ENCODE measurements around the gene GCK.

Gene GCK

DNA sequence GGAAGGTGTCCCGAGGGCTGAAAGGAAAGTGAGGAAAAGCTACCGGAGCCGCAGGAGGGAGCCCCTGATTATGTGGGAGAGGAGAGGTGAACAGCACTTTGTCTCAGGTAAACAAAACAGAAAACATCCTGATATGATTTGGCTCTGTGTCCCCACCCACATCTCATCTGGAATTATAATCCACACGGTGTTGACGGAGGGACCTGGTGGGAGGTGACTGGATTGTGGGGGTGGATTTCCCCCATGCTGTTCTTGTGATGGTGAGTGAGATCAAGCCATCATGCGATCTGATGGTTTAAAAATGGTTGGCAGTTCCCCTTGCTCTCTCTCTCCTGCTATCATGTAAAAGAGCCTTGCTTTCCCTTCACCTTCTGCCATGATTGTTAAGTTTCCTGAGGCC is 68.8 kb downstream of the GCK start:
- H3K4me1 ChIP-seq (ENCODE audit: insufficient read depth, low read length): peaks cover 49% of the 10 kb centered on the region
- no peak overlapping the region for H3K9ac ChIP-seq (ENCODE audit: low read depth, low read length)
- no peak overlapping the region for H3K27ac ChIP-seq (ENCODE audit: low read length)
- H3K4me3 ChIP-seq (ENCODE audit: low read depth in 1 of 2, low read length in 2 of 2): no peak overlapping the region
- H2AFZ ChIP-seq (ENCODE audit: low read depth, low read length): no peak overlapping the region
- peaks cover 60% of the 10 kb centered on the region for H3K79me2 ChIP-seq (ENCODE audit: insufficient read depth, low read length)
- H3K9me3 ChIP-seq (ENCODE audit: insufficient read depth, low read length, severe bottlenecking): no peaks in the 10 kb centered on the region
- H4K20me1 ChIP-seq (ENCODE audit: insufficient read depth, low read length): peaks cover 39% of the 10 kb centered on the region
- DNase-seq (no peak), ATAC-seq (ENCODE audit: insufficient read depth, low read depth) (no peak)
- TF ChIP-seq CTCF (IDR thresholded peaks at IDR 0.05; ENCODE audit: borderline replicate concordance, extremely low read depth, low read length, poor library complexity, severe bottlenecking): no peak
- no peak for TF ChIP-seq EZH2 (IDR thresholded peaks at IDR 0.05; ENCODE audit: borderline replicate concordance, low read depth, low read length, severe bottlenecking)
- no peaks in the 10 kb centered on the region for H3K27me3 ChIP-seq (ENCODE audit: insufficient read depth, low read length, poor library complexity)
- H3K4me2 ChIP-seq (ENCODE audit: insufficient read depth, low read length): peak overlapping the region; percentile 95; the same call in 1 of the 2 replicates
- H3K36me3 ChIP-seq (ENCODE audit: insufficient read depth, low read length): peaks cover 64% of the 10 kb centered on the region

DNA sequence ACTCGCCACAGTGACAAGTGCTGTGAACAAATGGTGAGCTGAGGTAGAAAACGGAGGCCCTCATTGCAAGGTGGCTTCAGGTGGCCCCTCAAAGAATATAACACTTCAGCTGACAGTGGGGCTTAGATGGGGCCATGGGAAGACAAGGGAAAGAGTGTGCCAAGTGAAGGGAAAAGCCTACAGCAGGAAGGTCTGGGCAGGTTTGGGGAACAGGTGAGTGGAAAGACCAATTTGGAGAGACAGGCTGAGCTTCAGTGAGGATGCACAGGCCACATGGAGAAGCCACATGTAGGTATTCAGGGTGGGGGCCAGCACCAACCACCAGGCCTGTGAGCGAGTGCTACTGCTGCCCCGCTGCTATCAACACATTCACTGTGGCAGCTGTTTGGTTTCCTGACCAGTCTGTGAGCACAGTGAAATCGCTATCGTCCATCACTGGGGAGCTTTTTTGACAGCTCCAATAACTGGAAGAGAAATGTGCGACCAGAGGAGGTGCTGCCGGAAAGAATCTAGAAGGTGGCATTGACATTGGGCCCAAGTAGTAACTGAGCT is 69.3 kb downstream of the GCK start:
- H3K4me2 ChIP-seq (ENCODE audit: insufficient read depth, low read length): peak overlapping the region; percentile 95; the same call in 1 of the 2 replicates
- no peaks in the 10 kb centered on the region for H3K27me3 ChIP-seq (ENCODE audit: insufficient read depth, low read length, poor library complexity)
- H3K4me1 ChIP-seq (ENCODE audit: insufficient read depth, low read length): peaks cover 49% of the 10 kb centered on the region
- peaks cover 44% of the 10 kb centered on the region for H4K20me1 ChIP-seq (ENCODE audit: insufficient read depth, low read length)
- ATAC-seq (ENCODE audit: insufficient read depth, low read depth): no peak
- H3K9ac ChIP-seq (ENCODE audit: low read depth, low read length): no peak overlapping the region
- H2AFZ ChIP-seq (ENCODE audit: low read depth, low read length): no peak overlapping the region
- H3K9me3 ChIP-seq (ENCODE audit: insufficient read depth, low read length, severe bottlenecking): no peaks in the 10 kb centered on the region
- peaks cover 69% of the 10 kb centered on the region for H3K36me3 ChIP-seq (ENCODE audit: insufficient read depth, low read length)
- peaks cover 60% of the 10 kb centered on the region for H3K79me2 ChIP-seq (ENCODE audit: insufficient read depth, low read length)
- TF ChIP-seq CTCF (IDR thresholded peaks at IDR 0.05; ENCODE audit: borderline replicate concordance, extremely low read depth, low read length, poor library complexity, severe bottlenecking) (no peak), EZH2 (IDR thresholded peaks at IDR 0.05; ENCODE audit: borderline replicate concordance, low read depth, low read length, severe bottlenecking) (no peak)
- H3K27ac ChIP-seq (ENCODE audit: low read length): peak overlapping the region; percentile 20; the same call in 1 of the 2 replicates
- DNase-seq: no peak
- no peak overlapping the region for H3K4me3 ChIP-seq (ENCODE audit: low read depth in 1 of 2, low read length in 2 of 2)

GRCh38 chr7:44117801-44118429 is 71.3 kb downstream of the GCK start:
- Histone ChIP-seq H2AFZ (ENCODE audit: low read depth, low read length) (no peak overlapping the region), H3K4me1 (ENCODE audit: insufficient read depth, low read length) (peaks cover 40% of the 10 kb centered on the region), H3K9ac (ENCODE audit: low read depth, low read length) (no peak overlapping the region), H3K79me2 (ENCODE audit: insufficient read depth, low read length) (peaks cover 56% of the 10 kb centered on the region), H3K4me3 (ENCODE audit: low read depth in 1 of 2, low read length in 2 of 2) (no peak overlapping the region), H3K36me3 (ENCODE audit: insufficient read depth, low read length) (peaks cover 87% of the 10 kb centered on the region), H3K27ac (ENCODE audit: low read length) (no peak overlapping the region), H3K27me3 (ENCODE audit: insufficient read depth, low read length, poor library complexity) (no peaks in the 10 kb centered on the region), H3K9me3 (ENCODE audit: insufficient read depth, low read length, severe bottlenecking) (no peaks in the 10 kb centered on the region), H3K4me2 (ENCODE audit: insufficient read depth, low read length) (no peak overlapping the region), H4K20me1 (ENCODE audit: insufficient read depth, low read length) (peaks cover 62% of the 10 kb centered on the region)
- DNase-seq (no peak), ATAC-seq (ENCODE audit: insufficient read depth, low read depth) (no peak)
- TF ChIP-seq CTCF (IDR thresholded peaks at IDR 0.05; ENCODE audit: borderline replicate concordance, extremely low read depth, low read length, poor library complexity, severe bottlenecking): no peak
- no peak for TF ChIP-seq EZH2 (IDR thresholded peaks at IDR 0.05; ENCODE audit: borderline replicate concordance, low read depth, low read length, severe bottlenecking)

Measured in DND-41 (cell line).